H1 (cell line): ENCODE data around the gene MPV17L2. TPM values are rescaled to one million over a fixed set of nuclear protein-coding genes. Genes with fewer than 3 reads are reported as not detected.

Source experiments
- CTCF ChIA-PET: fragments of 300-600 bp; sonication (Branson Sonifier 250); formaldehyde crosslinking; loops from one replicate; lab custom pipeline; 2021; ENCODE audit not compliant: partially characterized antibody; lab: Charles Lee
- POLR2A ChIA-PET: fragments of 300-600 bp; sonication (Branson Sonifier 250); formaldehyde crosslinking; loops from one replicate; lab custom pipeline; 2021; ENCODE audit warnings: inconsistent platforms; ENCODE audit not compliant: partially characterized antibody; lab: Charles Lee
- DNase-seq, 2 experiments: peaks; one replicate each; pipeline versions ENCODE4 v3.0.0 to v3.0.0-alpha.2; 2010 to 2022; ENCODE audit warnings: low spot score in 2 of 2, low read depth in 1 of 2, mixed read lengths in 1 of 2
- FAIRE-seq: peaks from 2 replicates; lab custom pipeline; 2011; peaks lifted over from hg19 to GRCh38; lab: Jason Lieb, UNC
- H2AFZ ChIP-seq: 2 replicates; pipeline ENCODE4 v1.8.1; 2012; ENCODE audit warnings: low read length, inconsistent platforms
- H2AK5ac ChIP-seq: 2 replicates; pipeline ENCODE4 v1.6.1; 2013; ENCODE audit warnings: low read depth, low read length
- H2BK120ac ChIP-seq: replicated peaks from 2 replicates; pipeline ENCODE3; 2013; ENCODE audit warnings: low read depth, low read length, inconsistent platforms
- H2BK12ac ChIP-seq: 2 replicates; pipeline ENCODE4 v1.6.1; 2013; ENCODE audit warnings: low read depth, low read length
- H2BK15ac ChIP-seq: 2 replicates; pipeline ENCODE4 v1.6.1; 2013; ENCODE audit warnings: low read length
- H2BK20ac ChIP-seq: 2 replicates; pipeline ENCODE4 v1.6.1; 2013; ENCODE audit warnings: low read length
- H2BK5ac ChIP-seq: 2 replicates; pipeline ENCODE4 v1.6.1; 2013; ENCODE audit warnings: low read depth, low read length
- H3K14ac ChIP-seq: 2 replicates; pipeline ENCODE4 v1.6.1; 2013; ENCODE audit warnings: inconsistent platforms; ENCODE audit not compliant: insufficient read length
- H3K18ac ChIP-seq: 2 replicates; pipeline ENCODE4 v1.6.1; 2013; ENCODE audit warnings: low read length; ENCODE audit errors: extremely low read depth
- H3K23ac ChIP-seq: 2 replicates; pipeline ENCODE4 v1.6.1; 2013; ENCODE audit warnings: inconsistent platforms; ENCODE audit not compliant: insufficient read length
- H3K23me2 ChIP-seq: 2 replicates; pipeline ENCODE4 v1.6.1; 2013; ENCODE audit warnings: low read depth, low read length
- H3K27ac ChIP-seq: 2 replicates; pipeline ENCODE4 v1.6.1; 2011; ENCODE audit warnings: low read depth, low read length, inconsistent platforms
- H3K27me3 ChIP-seq, 4 experiments: replicated peaks in 1 of 4; 1 replicate in 1 of 4; 2 replicates in 3 of 4; pipeline versions ENCODE4 v1.6.1 to v1.8.1; 2011 to 2013; ENCODE audit warnings: low read length in 3 of 4, mild to moderate bottlenecking in 3 of 4, inconsistent platforms in 2 of 4, mixed read lengths in 2 of 4, moderate library complexity in 1 of 4; ENCODE audit not compliant: control insufficient read depth in 3 of 4, insufficient read depth in 3 of 4; ENCODE audit errors: extremely low read depth in 1 of 4
- H3K36me3 ChIP-seq, 4 experiments: 2 replicates each; pipeline versions ENCODE4 v1.6.1 to v1.8.1; 2011 to 2013; ENCODE audit warnings: mild to moderate bottlenecking in 4 of 4, low read length in 3 of 4, moderate library complexity in 2 of 4, control low read depth in 1 of 4, inconsistent platforms in 1 of 4; ENCODE audit not compliant: insufficient read depth in 4 of 4, control insufficient read depth in 2 of 4
- H3K4ac ChIP-seq: replicated peaks from 2 replicates; pipeline ENCODE3; 2013; ENCODE audit warnings: low read length, low read depth, mixed read lengths, inconsistent platforms; ENCODE audit not compliant: insufficient read length
- H3K4me1 ChIP-seq, 4 experiments: replicated peaks in 1 of 4; 1 replicate in 1 of 4; 2 replicates in 3 of 4; pipeline versions ENCODE4 v1.6.1 to v1.8.1; 2011 to 2013; ENCODE audit warnings: low read length in 3 of 4, inconsistent platforms in 2 of 4, mixed read lengths in 1 of 4; ENCODE audit not compliant: insufficient read depth in 4 of 4, control insufficient read depth in 3 of 4
- H3K4me2 ChIP-seq, 2 experiments: 2 replicates each; pipeline versions ENCODE4 v1.6.1 to v1.8.1; 2011 to 2013; ENCODE audit warnings: low read depth in 2 of 2, low read length in 2 of 2, control low read depth in 1 of 2, inconsistent platforms in 1 of 2, mild to moderate bottlenecking in 1 of 2; ENCODE audit not compliant: insufficient read depth in 1 of 2
- H3K4me3 ChIP-seq, 4 experiments: fragments of 200-600, 300-600 bp in 1 of 4; sonication (generic), shearing (Covaris generic), sonication (Bioruptor Twin) in 1 of 4; 2 replicates each; pipeline versions ENCODE4 v1.5.1 to v1.8.1; 2011 to 2016; ENCODE audit warnings: low read length in 4 of 4, low read depth in 3 of 4, control low read depth in 2 of 4, inconsistent platforms in 2 of 4, mild to moderate bottlenecking in 2 of 4, mixed read lengths in 1 of 4, moderate library complexity in 1 of 4; ENCODE audit not compliant: insufficient read depth in 2 of 4; ENCODE audit errors: extremely low read depth in 1 of 4
- H3K56ac ChIP-seq: replicated peaks from 2 replicates; pipeline ENCODE3; 2013; ENCODE audit warnings: low read depth, mild to moderate bottlenecking, mixed read lengths, low read length, inconsistent platforms; ENCODE audit not compliant: insufficient read length
- H3K79me1 ChIP-seq: 2 replicates; pipeline ENCODE4 v1.6.1; 2013; ENCODE audit warnings: low read depth, low read length, control low read depth
- H3K79me2 ChIP-seq, 2 experiments: 2 replicates each; pipeline versions ENCODE4 v1.6.1 to v1.8.1; 2012 to 2013; ENCODE audit warnings: low read length in 2 of 2, mild to moderate bottlenecking in 2 of 2, inconsistent platforms in 1 of 2; ENCODE audit not compliant: insufficient read depth in 2 of 2, control insufficient read depth in 1 of 2
- H3K9ac ChIP-seq, 4 experiments: replicated peaks in 1 of 4; 1 replicate in 1 of 4; 2 replicates in 3 of 4; pipeline versions ENCODE4 v1.6.1 to v1.8.1; 2011 to 2013; ENCODE audit warnings: low read depth in 3 of 4, low read length in 3 of 4, control low read depth in 2 of 4, mild to moderate bottlenecking in 2 of 4, moderate library complexity in 2 of 4, inconsistent platforms in 1 of 4; ENCODE audit errors: extremely low read depth in 1 of 4
- H3K9me3 ChIP-seq, 2 experiments: 2 replicates each; pipeline versions ENCODE4 v1.6.1 to v1.8.1; 2012 to 2013; ENCODE audit warnings: mild to moderate bottlenecking in 2 of 2, moderate library complexity in 2 of 2, control low read depth in 1 of 2, inconsistent platforms in 1 of 2, low read depth in 1 of 2, low read length in 1 of 2, mixed read lengths in 1 of 2; ENCODE audit not compliant: insufficient read depth in 2 of 2
- H4K20me1 ChIP-seq, 2 experiments: replicated peaks in 1 of 2; 2 replicates each; pipeline versions ENCODE3 to v1.8.1; 2011 to 2013; ENCODE audit warnings: inconsistent platforms in 2 of 2, low read length in 2 of 2, mild to moderate bottlenecking in 1 of 2; ENCODE audit not compliant: insufficient read depth in 2 of 2, control insufficient read depth in 1 of 2
- H4K5ac ChIP-seq: 2 replicates; pipeline ENCODE4 v1.6.1; 2013; ENCODE audit warnings: low read length, low read depth, mixed read lengths, inconsistent platforms; ENCODE audit not compliant: insufficient read length
- H4K8ac ChIP-seq: 2 replicates; pipeline ENCODE4 v1.8.0; 2013; ENCODE audit warnings: mild to moderate bottlenecking, moderate library complexity, low read length, inconsistent platforms; ENCODE audit not compliant: insufficient read depth; ENCODE audit errors: extremely low read depth
- H4K91ac ChIP-seq: replicated peaks from 2 replicates; pipeline ENCODE3; 2013; ENCODE audit warnings: low read length, mixed read lengths, inconsistent platforms; ENCODE audit not compliant: insufficient read length
- CREB1 ChIP-seq: IDR thresholded peaks from 2 replicates; pipeline ENCODE4 v1.6.1; 2012; ENCODE audit warnings: inconsistent platforms
- WGBS, 2 experiments: shearing (Covaris generic) in 1 of 2; methylation state at CpG; one replicate each; pipeline versions ENCODE4 v1.1.6 to v1.1.7; 2013 to 2015; ENCODE audit warnings: low lambda C conversion rate in 2 of 2, mixed read lengths in 2 of 2, inconsistent platforms in 1 of 2, low coverage in 1 of 2, missing lambda C conversion rate in 1 of 2; ENCODE audit not compliant: insufficient replicate concordance in 2 of 2, insufficient coverage in 1 of 2, insufficient read length in 1 of 2; ENCODE audit errors: extremely low coverage in 1 of 2, missing lambda C conversion rate in 1 of 2; 5-methylcytosine and 5-hydroxymethylcytosine counted together
- polyA plus RNA-seq, 7 experiments: library from polyadenylated mRNA; depleted of rRNA in 3 of 7; stranded (reverse) in 5 of 7; unstranded in 2 of 7; fragments of >200 nt in 5 of 7; fragments of 200-250 nt in 2 of 7; gene quantifications; 1 replicate in 5 of 7; 2 replicates in 1 of 7; 4 replicates in 1 of 7; pipeline versions ENCODE4 v1.2.1 to v1.2.3, GENCODE V29; 2011 to 2013; ENCODE audit warnings: missing spikeins in 2 of 7, mixed read lengths in 2 of 7
- total RNA-seq: library from RNA; stranded (reverse); fragmentation: NEBNext Ultra II Directional; extraction: Animal tissue kit (Norgen Biotek cat#: 25700); gene quantifications from 2 replicates; pipeline ENCODE4 v1.2.1, GENCODE V29; 2021

MPV17L2 gene
- total and polyA plus RNA-seq, 2 of the 8 experiments (the other 6 are each of a cell fraction or from before 2014, with no cell fraction given): 24.2 to 82.6 TPM

- H3K4me3 ChIP-seq: peak overlapping the region; percentile 82 to 96 (median 89)
- no peak overlapping the region for H3K18ac ChIP-seq
- H2AK5ac ChIP-seq: no peak overlapping the region
- H3K79me1 ChIP-seq: peaks cover 6% of the 10 kb centered on the region; the same call in 1 of the 2 replicates
- no peaks in the 10 kb centered on the region for H3K9me3 ChIP-seq
- no peak overlapping the region for H3K23ac ChIP-seq
- H4K91ac ChIP-seq: no peak overlapping the region
- no peak overlapping the region for H3K4ac ChIP-seq
- no peak for DNase-seq
- TF ChIP-seq CREB1: no peak
- H3K4me2 ChIP-seq: peak overlapping the region; percentile 93 to 94
- no peak overlapping the region for H2BK15ac ChIP-seq
- no peak overlapping the region for H2BK5ac ChIP-seq
- no peak overlapping the region for H2AFZ ChIP-seq
- ChIA-PET CTCF (interaction anchor here (0.6 to 2.3 kb wide), 9 partner anchors 16 to 323 kb away, joined by 3 to 12 read pairs (median 4); a partner anchor contains a TSS), POLR2A (interaction anchor here (0.6 to 5.8 kb wide), 8 partner anchors 9 to 526 kb away, joined by 3 to 38 read pairs (median 4); partner anchors contain the start of genes IFI30, JUND and RAB3A)
- FAIRE-seq: no peak
- H3K79me2 ChIP-seq: peaks cover 0 to 4% of the 10 kb centered on the region in 2 experiments; a peak in 1 of 4 replicates
- H4K20me1 ChIP-seq: peaks cover 3 to 22% of the 10 kb centered on the region in 2 experiments
- no peak overlapping the region for H3K27ac ChIP-seq
- H3K56ac ChIP-seq: no peak overlapping the region
- no peak overlapping the region for H2BK12ac ChIP-seq
- WGBS, 2 experiments: 75% methylated on average over 12 of the region's 12 CpGs; no CpG with 5 or more reads in 1 of the 2 experiments
- peaks cover 10% of the 10 kb centered on the region for H3K23me2 ChIP-seq
- H3K27me3 ChIP-seq: no peaks in the 10 kb centered on the region
- H4K5ac ChIP-seq: no peak overlapping the region
- no peak overlapping the region for H3K14ac ChIP-seq
- H4K8ac ChIP-seq: no peak overlapping the region
- H3K36me3 ChIP-seq: peaks cover 9 to 26% (median 10%) of the 10 kb centered on the region in 4 experiments; a peak in 6 of 8 replicates
- H2BK120ac ChIP-seq: no peak overlapping the region
- H3K9ac ChIP-seq: peak overlapping the region in 1 of 4 experiments; percentile 51; a peak in 1 of 7 replicates
- H2BK20ac ChIP-seq: no peak overlapping the region
- peaks cover 5 to 12% (median 8%) of the 10 kb centered on the region in 4 experiments for H3K4me1 ChIP-seq
These were observed 1.1 kb downstream of the MPV17L2 start for GRCh38 chr19:18194181-18194530.
